ENCODE results near the gene ZBTB21.

The ZBTB21 gene

DNA sequence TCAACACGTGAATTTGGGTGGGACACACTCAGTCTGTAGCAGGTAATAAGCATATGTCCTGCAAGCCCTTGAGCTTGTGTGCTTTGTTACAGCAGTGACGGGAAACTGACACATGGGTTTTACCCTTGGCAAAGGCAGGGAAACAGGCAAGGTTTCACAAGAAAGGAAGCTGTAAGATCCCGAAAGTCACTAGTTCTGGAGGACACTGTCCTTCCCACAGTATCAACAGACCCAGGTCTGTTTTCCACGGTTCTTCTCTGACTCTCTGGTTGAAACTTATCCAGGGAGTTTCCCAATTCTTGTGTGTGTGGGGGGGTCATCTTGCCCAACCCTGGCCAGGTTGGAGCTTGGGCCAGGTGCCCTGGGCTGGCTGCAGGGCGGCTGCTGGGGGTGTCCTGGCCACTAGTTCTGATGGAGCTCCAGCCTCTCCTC, 29.3 kb upstream of the ZBTB21 start:
- DNase-seq = no peak

DNA sequence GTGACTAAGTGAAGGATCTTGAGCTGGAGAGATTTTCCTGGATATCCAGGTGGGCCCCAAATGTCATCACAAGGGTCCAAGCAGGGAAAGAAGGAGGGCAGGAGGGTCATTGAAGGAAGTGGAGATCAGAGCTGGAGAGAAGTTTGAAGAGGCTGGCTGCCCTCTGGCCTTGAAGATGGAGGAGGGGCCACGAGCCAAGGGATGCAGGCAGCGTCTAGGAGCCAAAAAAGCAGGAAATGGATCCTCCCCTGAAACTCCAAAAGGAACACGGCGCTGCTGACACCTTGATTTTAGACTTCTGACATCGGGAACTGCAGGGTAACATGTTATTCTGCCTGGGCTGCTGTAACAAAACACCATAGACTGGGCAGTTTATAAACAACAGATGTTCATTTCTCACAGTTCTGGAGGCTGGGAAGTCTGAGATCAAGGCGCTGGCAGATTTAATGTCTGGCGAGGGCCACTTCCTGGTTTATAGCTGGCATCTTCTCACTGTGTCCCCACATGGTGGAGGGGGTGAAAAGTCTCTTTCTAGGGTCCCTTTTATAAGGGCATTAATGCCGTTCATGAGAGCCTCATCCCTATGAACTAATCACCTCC, 28.8 kb upstream of the ZBTB21 start:
- DNase-seq = no peak

DNA sequence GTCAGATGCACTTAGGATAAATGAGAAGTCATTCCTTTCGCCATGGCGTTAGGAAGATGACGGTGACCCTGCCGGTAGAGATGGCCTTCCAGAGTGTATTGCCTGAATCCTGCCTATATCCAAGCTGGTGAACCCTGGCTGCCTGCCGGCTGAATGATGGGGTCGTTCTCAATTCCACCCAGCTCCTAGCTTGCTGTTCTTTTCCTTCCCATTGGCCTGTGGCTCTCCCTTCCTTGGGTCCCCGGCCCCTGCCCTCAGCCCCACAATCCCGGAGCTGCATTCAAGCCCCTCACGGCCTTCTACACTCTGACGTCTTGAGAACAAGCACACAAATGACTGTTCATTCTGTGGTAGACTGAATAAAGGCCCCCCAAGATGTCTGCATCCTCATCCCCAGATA, 28.2 kb upstream of the ZBTB21 start:
- DNase-seq = no peak

DNA sequence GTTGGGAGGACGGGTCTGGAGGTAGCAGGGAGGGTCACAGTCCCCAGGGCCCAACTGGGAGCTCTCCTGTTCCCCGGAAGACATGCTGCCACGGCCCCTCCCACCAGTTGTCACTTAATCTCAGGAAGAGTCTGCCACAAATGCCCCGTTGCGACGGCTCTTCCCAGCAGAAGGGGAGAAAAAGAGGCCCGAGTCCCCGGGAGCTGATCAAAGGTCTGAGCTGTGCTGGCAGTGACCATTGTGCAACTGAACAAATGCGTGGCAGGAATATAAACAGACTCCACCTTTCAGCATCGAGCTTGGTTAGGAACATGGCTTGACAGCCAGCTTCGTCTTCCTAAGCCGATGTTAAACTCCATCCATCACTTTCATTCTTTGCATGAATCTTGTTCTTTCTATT, 27.8 kb upstream of the ZBTB21 start:
- DNase-seq = no peak

DNA sequence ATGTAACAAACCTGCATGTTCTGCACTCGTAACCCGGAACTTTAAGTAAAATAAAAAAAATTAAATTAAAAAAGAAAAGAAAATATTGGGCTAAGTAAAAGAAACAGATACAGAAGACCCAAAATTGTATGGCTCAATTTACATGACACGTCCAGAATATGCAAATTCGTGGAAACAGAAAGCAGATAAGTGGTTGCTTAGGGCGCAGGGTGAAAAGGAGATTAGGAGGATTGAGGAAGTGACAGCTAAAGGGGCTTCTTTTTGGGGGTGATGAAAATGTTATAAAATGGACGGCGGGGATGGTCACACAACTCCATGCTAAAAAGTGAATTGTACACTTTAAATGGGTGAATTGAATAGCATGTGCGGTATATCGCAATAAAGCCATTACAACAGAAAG, 27.4 kb upstream of the ZBTB21 start:
- no peak for DNase-seq

DNA sequence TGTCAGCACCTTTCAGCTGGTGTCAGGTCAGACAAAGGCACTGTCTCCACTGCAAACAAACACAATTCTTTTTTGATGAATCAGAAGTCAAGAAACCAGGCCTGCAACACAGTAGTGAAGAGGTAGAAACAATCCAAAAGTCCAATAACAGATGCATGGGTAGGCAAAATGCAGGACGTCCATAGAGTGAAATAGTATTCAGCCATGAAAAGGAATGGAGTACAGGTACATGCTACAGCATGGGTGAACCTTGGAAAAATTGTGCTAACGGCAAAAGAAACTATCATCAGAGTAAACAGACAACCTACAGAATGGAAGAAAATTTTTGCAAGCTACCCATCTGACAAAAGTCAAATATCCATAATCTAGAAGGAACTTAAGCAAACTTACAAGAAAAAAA, 26.2 kb upstream of the ZBTB21 start:
- no peak for DNase-seq

DNA sequence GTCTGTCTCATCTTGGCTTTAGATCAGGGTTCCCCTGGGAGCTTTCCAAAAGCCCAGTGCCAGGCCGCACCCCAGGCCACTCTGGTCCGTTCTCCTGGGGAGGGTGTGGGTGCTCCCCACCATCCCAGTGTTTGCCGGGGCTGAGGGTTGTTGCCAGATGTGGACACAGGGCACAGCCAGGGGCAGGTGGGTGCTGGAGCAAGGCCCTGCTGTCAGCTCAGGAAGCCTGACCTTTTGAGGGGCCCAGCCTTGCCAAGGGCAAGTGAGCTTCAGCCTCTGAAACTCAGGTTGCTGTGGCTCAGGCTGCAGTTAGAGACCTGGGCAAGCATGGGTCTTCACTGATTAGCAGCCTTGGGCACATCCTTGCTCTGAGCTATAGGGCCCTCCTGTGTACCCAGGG, 22.8 kb upstream of the ZBTB21 start:
- DNase-seq = no peak

DNA sequence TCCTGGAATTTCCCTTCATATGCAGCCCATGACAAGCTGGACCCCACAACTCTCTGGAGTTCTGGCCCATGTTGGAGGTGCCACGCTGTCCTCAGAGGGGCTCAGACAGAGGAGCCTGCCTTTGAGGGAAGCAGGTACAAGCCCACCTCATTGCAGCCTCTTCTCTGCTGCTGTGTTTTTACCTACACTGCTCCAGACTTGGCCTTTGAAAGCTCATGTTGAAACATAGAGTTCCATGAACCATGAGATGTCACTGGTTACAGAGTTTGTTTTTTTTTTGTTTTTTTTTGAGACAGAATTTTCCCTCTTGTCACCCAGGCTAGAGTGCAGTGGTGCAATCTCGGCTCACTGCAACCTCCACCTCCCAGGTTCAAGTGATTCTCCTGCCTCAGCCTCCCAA, 22.1 kb upstream of the ZBTB21 start:
- no peak for DNase-seq

DNA sequence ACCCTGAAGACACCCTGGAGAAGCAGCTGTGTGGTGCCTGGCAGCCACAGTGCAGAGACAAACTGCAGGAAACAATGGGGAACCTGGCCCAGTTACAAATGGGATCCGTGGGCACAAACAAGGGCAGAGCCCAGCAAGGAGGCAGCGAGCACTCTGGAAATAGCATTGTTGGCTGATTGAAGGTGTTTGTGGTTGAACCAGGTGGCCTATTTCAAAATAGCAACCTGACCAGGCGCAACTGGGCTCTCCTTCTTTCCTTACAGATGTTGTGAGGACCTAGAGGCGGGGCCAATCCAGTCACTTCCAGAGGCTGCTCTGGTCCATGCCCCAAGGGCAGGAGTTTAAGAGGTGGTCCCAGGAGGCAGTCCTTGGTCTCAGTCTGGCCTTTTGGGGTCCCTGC, 21.7 kb upstream of the ZBTB21 start:
- no peak for DNase-seq

DNA sequence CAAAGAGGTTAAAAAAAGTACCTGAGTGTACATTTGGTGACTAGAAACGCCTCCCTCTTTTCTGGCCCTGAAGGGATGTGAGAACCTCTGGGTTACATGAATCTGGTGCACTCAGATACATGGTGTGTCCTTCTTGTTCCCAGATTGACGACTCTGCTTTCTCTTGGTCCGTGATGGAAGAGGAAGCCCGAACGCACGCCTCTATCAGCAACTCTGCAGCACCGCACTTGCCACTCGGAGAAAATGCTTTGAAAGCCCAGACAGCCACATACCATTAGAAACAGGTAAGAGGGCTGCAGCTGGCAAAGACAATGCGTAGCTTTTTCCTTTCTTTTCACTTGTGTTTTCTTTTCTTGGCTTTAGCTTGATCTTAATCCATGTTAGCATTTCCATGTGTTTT, 21.1 kb upstream of the ZBTB21 start:
- DNase-seq = no peak

DNA sequence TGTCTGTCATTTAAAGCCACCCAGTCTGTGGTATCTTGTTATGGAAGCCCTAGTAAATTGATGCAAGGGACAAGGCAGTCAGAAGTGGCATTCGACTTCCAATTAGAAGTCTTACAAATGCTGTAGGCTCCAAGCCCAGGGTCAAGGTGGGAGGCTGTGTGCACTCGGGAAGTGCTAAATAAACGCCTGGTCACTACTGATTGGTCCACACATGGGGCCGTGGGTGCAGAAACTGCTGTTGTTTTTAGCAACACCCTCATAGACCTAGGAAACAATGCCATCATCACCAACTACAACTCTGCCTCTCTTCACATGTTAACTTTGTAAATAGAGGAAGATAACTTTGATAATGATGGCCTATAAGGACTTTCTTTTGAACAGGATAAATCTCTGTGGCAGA, 20.2 kb upstream of the ZBTB21 start:
- no peak for DNase-seq

DNA sequence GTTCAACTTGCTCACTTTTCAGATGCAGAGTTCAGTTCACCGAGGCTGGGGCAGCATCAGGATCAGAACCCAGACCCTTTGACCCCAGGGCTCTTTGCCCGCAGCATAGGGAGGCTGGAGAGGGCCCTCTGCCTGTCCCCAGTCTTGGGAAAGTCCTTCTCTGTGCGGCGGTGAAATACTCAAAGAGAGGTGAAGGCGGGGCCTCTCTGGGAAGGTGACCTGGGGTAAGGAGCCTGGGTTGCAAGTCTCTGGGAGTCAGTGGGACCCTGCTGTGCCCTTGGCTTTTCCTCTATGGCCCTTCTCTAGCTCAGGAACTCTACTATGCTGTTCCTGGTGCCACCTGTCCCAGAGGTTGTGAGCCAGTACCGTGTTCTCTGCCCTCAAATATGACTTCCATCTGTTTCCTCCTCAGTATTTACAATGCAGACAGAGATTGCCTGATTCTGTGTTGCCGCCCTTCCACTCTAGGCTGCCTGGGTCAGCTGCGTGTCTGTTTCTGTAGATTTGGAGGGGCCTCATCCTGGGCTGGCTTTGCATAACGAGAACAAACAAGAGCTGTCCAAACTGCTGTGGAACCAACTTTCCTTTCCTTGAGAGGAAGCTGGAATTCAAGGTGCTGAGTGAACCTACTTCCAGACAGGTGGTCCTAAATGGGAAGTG, 18.7 kb upstream of the ZBTB21 start:
- no peak for DNase-seq

DNA sequence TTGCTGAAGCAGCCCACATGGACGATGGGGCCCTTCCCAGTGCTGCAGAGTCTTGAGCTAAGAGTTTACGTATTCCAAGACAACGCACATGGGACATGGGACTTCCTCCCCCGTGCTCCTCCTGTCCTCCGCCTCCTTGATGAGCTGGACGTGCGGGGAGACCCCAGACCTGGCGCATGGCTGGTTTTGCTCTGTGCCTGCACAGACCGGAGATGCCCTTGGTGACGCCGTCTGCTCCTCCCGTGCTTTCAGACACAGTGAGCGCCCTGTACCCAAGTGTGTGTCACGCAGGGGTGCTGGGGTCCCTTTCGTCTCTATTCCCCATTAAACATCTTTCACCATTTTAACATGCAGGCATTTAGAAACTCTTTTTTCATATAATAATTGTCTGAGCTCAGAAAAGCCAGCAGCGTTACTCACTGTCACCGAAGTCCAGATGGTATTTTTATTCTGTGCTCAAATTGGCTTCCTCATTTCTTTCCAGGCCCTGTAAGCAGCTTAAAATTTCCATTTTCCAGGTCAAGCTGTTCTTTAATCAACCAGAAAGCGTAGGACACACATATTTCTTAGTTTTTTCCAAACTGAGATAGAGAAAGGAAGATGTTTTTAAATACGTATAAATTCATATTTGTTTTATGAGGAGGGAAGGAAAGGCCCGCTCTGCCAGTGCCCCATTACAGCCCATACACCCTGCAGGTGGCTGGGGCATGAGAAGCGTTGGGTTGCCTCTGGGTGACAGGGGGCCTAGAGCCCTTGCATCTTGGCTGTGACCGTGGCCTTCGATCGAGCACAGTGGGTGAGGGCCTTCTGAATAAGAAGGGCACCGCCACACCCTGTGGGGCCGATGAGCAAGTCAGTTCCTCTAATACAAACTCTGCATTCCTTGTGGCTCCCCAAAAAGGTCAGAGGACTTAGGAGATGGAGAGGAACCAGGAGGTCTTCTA, 17.9 kb upstream of the ZBTB21 start:
- DNase-seq = no peak

DNA sequence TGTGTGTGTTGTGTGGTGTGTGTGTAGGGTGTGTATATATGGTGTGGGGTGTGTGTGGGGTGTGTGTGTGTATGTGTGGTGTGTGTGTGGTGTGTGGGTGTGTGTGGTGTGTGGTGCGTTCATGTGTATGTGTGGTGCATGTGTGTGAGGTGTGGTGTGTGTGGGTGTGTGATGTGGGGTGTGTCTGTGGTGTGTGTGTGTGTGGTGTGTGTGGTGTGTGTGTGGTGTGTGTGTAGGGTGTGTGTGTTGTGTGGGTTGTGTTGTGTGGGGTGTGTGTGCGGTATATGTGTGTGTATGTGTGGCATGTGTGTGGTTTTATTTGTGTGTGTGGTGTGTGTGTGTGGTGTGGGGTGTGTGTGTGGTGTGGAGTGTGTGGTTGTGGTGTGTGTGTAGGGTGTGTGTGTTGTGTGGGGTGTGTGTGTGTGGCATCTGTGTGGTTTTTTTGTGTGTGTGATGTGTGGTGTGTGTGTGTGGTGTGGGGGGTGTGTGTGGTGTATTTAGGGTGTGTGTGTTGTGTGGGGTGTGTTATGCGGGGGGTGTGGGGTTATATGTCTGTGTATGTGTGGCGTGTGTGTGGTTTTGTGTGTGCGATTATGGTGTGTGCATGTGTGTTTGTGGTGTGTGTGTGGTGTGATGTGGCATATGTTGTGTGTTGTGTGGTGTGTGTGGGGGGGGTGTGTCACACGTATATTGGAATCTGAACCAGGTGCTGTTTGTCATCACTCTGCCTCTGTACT, 17.1 kb upstream of the ZBTB21 start:
- DNase-seq = no peak

DNA sequence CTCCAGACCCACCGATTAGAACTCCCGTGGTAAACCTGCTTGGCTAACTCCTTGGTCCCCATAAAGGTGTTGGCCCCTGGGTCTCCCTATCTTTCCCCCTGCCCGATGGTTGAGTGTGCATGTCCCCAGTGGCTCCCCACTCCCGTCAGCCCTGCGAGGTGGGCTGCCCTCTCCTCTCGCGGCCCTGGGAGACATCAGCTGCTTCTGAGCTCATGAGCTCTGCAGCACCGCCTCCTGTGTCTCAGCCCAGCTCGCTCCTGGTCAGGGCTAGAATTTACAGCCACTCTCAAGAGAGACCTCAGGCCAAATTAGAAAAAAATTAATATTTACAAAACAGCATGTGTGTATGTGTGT, 15.9 kb upstream of the ZBTB21 start:
- DNase-seq = no peak

DNA sequence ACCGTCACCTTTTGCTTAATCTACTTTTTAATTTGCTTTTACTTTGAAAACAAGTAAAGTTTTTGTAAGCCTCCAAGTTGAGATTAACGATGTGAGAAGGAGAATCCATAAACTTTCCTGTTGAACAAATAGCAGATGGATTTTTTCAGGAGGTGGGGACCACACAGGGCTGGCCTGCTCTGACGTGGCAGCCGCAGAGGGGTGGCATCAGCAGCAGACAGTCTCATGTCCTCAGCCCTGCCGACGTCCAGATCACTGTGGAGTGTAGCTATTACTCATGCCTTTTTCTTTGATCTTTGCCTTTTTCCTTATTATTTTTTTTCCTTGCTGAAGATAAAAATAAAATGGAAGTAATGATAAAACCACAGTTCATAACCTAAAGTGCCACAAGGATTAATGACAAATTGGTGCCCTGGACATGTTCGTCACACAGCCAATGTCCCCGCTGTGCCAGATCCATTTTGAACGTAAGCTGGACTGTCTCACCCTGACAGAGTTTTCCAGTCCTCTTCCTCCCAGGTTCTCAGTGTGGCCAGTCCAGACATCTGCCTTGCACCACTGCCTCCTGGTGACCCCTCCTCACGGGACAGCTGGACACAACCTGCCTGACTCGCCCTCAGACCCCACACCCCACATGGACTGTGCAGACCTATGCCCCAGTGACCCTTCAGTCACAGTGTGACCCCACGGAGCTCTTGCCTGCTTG, 15.4 kb upstream of the ZBTB21 start:
- DNase-seq = no peak

DNA sequence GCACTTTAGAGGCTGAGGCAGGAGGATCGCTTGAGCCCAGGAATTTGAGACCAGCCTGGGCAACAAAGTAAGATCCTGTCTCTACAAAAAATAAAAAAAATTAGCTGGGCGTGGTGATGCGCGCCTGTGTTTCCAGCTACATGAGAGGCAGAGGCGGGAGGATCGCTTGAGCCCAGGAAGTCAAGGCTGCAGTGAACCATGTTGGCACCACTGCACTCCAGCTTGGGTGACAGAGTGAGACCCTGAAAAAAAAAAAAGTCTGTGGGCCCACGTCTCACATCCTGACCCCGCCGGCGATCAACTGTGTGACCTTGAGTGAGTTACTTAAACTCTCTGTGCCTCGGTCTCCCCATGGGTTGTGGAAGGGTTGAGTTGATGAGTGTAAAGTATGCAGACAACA, 12.7 kb upstream of the ZBTB21 start:
- no peak for DNase-seq

DNA sequence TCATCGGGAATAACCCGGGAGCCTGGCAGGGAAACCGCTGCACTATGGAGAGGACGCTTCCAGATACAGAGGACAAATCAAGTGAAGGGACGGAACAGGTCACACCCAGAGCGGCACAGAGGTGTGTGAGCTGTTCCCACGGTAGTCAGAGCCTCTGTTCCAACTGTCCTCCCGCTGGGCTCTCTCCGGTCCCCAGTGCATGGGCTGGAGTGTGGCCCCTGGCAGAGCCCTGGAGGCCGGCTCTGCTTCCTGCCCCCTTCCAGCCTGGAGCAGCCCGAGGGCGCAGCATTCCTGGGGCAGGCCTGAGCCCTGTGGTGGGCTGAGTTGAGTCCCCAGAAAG, 11.9 kb upstream of the ZBTB21 start:
- no peak for DNase-seq

DNA sequence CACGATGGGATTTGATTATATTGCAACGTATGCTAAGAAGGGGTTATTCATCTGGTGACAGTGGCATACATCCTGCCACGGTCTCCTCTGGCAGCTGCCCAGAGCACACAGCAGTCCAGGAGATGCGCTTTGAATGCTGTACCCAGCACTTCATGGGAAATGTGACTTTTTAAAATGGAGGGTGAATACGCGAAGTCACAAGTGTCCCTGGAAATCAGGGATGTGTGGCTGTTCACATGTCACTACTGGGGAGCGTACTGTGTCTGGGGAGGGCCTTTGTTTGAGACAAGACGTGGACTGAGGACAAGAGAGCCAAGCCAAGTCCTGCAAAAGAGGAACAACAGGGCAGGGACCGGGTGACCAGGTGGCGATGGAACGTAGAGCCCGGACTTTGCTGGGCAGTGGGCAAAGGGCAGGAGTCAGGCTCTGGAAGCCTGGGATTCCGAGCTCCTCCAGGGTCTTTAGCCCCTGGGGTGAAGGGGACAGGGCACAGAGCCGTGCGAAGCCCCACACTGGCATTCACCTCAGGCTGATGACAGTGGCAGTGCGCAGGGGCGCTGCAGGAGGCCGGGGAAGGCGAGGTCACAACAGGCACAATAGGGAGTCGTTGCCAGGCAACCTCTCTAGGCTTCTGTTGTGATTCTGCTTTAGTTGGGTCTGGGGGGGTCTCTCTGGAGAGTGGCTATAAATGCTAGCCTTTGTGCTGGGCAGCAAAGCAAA, 11.4 kb upstream of the ZBTB21 start:
- DNase-seq = no peak

DNA sequence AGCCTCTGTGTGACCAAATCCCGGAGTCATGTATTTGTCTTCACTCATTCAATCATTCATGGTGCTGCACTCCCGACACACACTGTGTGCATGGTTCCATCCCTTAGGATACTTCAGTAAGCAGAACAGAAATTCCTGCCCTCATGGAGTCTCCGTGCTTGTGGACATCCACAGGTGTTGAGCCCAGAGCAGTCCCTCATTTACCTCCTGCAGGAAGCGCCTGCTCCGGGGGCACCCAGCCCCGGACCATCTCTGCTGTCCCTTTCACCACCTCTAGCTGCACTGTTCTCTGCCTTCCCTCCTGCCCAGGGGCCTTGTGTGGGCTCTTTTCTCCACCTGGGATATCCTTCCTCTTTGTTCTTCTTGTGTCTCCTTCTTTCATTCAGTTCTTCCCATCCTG, 9.5 kb upstream of the ZBTB21 start:
- DNase-seq = no peak

DNA sequence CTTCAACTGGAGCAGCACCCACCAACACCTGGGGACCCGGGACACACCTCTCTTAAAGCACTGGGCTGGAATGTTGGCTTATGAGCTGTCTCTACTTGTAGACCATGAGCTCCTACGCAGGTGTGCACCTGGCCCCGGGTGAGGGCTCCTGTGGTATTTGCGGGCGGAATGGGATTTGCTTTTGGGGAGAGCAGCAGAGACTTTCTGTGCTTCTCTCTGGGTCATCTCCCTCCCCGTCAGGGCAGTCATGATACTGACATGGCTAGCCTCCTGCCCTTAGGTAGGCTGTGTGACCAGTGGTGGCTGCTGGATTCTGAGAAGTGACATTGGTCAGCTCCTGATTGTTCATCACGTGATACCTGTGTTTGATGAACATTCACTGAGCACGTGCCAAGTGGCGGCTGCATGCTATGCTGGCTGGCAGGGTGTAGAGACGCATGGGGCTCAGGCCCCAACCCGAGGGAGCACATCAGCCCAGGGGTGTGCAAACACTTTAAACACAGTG, 9.0 kb upstream of the ZBTB21 start:
- DNase-seq = no peak

DNA sequence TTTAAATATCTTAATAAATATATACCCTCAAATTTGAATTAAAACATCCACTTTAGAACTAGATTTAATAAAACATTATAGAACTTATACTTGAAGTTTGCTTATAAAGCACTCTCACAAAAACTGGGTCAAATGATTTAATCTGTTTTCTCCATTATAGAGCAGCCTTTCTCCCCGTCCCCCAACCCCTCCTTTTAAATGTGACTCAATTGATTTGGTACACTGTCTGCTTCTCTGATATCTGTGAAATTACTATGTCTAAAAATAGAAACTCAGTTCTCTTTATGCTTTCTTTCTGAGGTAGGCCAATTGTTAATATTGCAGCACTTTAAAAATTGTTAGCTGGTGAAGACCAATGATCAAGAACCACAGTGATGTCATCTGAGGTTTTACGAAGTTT, 6.9 kb upstream of the ZBTB21 start:
- no peak for DNase-seq

Measured in NCI-H2081 treated with DMSO at 0.1 percent for 48 hours (cell line).